ENCODE results near the gene AP1M2. TPM values are rescaled to one million over a fixed set of nuclear protein-coding genes. Genes with fewer than 3 reads are reported as not detected.
"Not testable (repeated sequence)": the region's sequence is repeated elsewhere in the genome, so short reads cannot be mapped to it uniquely, and the experiment has no call there.

Gene AP1M2
- polyA plus RNA-seq, 3 donors: 43.2 to 60.3 (median 58.5) TPM

- peak; percentile 71 for DNase-seq
These were observed 43.5 kb downstream of the AP1M2 start, which contains the start of gene ATG4D for GRCh38 chr19:10543420-10544241. ATG4D (plus strand) TSS chr19:10543904; CDS start chr19:10544091, 187 bp downstream.

DNA sequence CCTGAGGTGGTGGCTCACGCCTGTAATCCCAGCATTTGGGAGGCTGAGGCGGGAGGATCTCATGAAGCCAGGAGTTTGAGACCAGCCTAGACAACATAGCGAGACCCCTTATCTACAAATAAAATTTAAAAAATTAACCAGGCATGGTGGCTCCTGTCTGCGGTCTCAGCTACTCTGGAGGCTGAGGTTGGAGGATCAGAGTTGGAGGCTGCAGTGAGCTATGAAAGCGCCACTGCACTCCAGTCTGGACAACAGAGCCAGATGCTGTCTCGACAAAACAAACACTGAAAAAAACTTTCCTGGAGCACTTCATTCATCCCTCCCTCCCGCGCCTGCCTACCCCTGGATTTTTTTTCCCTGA, 44.1 kb downstream of the AP1M2 start:
- no peak for DNase-seq

GRCh38 chr19:10539016-10539415, 48.1 kb downstream of the AP1M2 start:
- not testable (repeated sequence) for DNase-seq

- no peak for DNase-seq
These were observed 48.7 kb downstream of the AP1M2 start for GRCh38 chr19:10538204-10538983.

- no peak for DNase-seq
These were observed 49.4 kb downstream of the AP1M2 start for GRCh38 chr19:10537668-10538067.

GRCh38 chr19:10535613-10536012, 51.5 kb downstream of the AP1M2 start:
- no peak for DNase-seq

DNA sequence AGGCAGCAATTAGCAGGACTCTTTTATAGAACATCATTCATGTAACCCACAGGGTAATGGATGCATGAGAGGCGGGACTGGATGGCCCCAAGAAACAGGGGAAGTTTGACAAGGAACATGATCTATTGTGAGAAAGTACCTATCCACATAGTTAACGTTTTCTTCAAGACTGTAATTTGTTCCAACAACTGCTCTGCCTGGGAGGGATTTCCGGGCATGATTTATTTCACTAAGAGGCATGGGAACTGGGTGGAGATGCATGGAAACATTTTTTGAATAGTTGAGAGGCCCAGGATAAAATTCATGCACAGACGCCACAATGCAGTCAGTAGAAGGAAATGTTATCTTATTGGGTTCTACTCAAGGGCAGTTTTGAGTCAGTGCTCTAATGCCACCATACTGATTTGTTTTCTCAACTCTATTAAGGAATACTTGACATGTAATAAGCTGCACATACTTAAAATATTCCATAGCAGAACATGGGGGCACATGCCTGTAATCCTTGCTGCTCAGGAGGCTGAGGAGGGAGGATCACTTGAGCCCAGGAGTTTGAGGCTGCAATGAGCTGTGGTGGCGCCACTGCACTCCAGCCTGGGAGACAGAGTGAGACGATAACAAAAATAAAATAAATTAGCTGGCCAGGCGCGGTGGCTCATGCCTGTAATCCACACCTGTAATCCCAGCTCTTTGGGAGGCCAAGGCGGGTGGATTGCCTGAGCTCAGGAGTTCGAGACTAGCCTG, 53.3 kb downstream of the AP1M2 start:
- DNase-seq: no peak

DNA sequence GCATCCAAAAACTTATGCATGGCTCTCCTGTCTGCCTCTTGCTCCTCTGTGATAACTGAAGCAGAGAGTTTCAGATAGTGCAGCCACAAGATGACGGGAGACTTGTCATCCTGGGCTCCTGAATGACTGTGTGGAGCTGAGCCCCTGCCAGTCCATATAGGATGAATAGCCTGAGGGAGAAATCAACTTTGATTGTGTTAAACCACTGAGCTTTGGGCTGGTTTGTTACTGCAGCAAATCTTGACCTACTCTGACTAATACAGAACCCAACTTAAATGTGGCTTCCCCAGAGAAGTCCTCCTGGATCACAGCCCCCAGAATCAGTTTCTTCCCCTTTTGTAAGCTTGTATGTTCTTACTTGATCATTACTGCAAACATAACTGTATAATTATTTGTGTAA, 54.7 kb downstream of the AP1M2 start:
- no peak for DNase-seq

DNA sequence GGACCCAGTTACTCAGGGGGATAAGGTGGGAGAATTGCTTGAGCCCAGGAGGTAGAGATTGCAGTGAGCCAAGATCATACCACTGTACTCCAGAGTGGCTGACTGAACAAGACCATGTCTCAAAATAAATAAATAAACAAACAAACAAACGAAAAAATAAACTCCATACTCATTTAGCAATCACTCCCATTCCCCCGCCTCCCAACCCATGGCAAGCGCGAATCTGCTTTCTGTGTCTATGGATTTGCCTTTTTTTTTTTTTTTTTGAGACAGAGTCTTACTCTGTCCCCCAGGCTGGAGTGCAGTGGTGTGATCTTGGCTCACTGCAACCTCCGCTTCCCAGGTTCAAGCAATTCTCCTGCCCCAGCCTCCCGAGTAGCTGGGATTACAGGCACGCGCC, 60.2 kb downstream of the AP1M2 start:
- not testable (repeated sequence) for DNase-seq

- DNase-seq: no peak
These were observed 61.5 kb downstream of the AP1M2 start for GRCh38 chr19:10525636-10526035.

GRCh38 chr19:10523135-10523636, 63.9 kb downstream of the AP1M2 start:
- DNase-seq: no peak

Other genes starting within 250 kb of the AP1M2 start
- 10 to 100 TPM in 1 of 3 donors, 1 to 10 TPM in 2; 8.6 to 10.0 (median 9.9) TPM for gene ICAM3, start 247.7 kb downstream of the AP1M2 start, polyA plus RNA-seq (ENCODE audit: insufficient read length in 3 of 3)
- 100 to 1,000 TPM; 115 to 155 (median 151) TPM for gene TYK2, start 206.7 kb downstream of the AP1M2 start, polyA plus RNA-seq (ENCODE audit: insufficient read length in 3 of 3)
- gene CDC37, start 183.8 kb downstream of the AP1M2 start, polyA plus RNA-seq (ENCODE audit: insufficient read length in 3 of 3): 100 to 1,000 TPM; 166 to 183 (median 170) TPM
- gene PDE4A, start 166.8 kb downstream of the AP1M2 start, polyA plus RNA-seq (ENCODE audit: insufficient read length in 3 of 3): 1 to 10 TPM; 2.0 to 2.6 (median 2.1) TPM
- 10 to 100 TPM; 73.5 to 81.5 (median 74.1) TPM for gene KEAP1, start 84.0 kb downstream of the AP1M2 start, polyA plus RNA-seq (ENCODE audit: insufficient read length in 3 of 3)
- 1 to 10 TPM; 1.2 to 1.4 (median 1.2) TPM for gene S1PR5, start 69.9 kb downstream of the AP1M2 start, polyA plus RNA-seq (ENCODE audit: insufficient read length in 3 of 3)
- 10 to 100 TPM; 34.8 to 39.1 (median 35.1) TPM for gene ATG4D, start 43.4 kb downstream of the AP1M2 start, polyA plus RNA-seq (ENCODE audit: insufficient read length in 3 of 3)
- 10 to 100 TPM; 31.4 to 39.5 (median 38.4) TPM for gene KRI1, start 21.3 kb downstream of the AP1M2 start, polyA plus RNA-seq (ENCODE audit: insufficient read length in 3 of 3)
- gene CDKN2D, start 18.3 kb downstream of the AP1M2 start, polyA plus RNA-seq (ENCODE audit: insufficient read length in 3 of 3): 10 to 100 TPM in 1 of 3 donors, 1 to 10 TPM in 2; 8.5 to 12.4 (median 8.9) TPM
- 100 to 1,000 TPM; 184 to 215 (median 189) TPM for gene SLC44A2, start 38.2 kb upstream of the AP1M2 start, polyA plus RNA-seq (ENCODE audit: insufficient read length in 3 of 3)
- gene ILF3, start 67.0 kb upstream of the AP1M2 start, polyA plus RNA-seq (ENCODE audit: insufficient read length in 3 of 3): 100 to 1,000 TPM; 288 to 368 (median 331) TPM
- 10 to 100 TPM; 65.6 to 79.6 (median 73.6) TPM for gene QTRT1, start 114.1 kb upstream of the AP1M2 start, polyA plus RNA-seq (ENCODE audit: insufficient read length in 3 of 3)
- gene DNM2, start 130.8 kb upstream of the AP1M2 start, polyA plus RNA-seq (ENCODE audit: insufficient read length in 3 of 3): 100 to 1,000 TPM; 130 to 167 (median 158) TPM
- 10 to 100 TPM; 52.6 to 65.4 (median 64.4) TPM for gene TMED1, start 248.9 kb upstream of the AP1M2 start, polyA plus RNA-seq (ENCODE audit: insufficient read length in 3 of 3)